Occipital lobe (tissue), 2 donors: Measurements from ENCODE around the gene BICDL2. TPM values are rescaled to one million over a fixed set of nuclear protein-coding genes. Genes with fewer than 3 reads are reported as not detected.
A peak's percentile ranks its signal among the peaks of the same experiment; 100 is the strongest.
"Not testable (repeated sequence)": the region's sequence is repeated elsewhere in the genome, so short reads cannot be mapped to it uniquely, and the experiment has no call there.

Experiments used
- DNase-seq: peaks from one replicate; lab custom pipeline; 2025; lab: John Stamatoyannopoulos, UW
- total RNA-seq: library from RNA; depleted of rRNA; stranded (reverse); fragments of >200 nt; gene quantifications from one replicate; pipeline ENCODE4 v1.2.3, GENCODE V29; 2014

Gene BICDL2
- total RNA-seq, 1 donor from 2014 or later = not detected

DNA sequence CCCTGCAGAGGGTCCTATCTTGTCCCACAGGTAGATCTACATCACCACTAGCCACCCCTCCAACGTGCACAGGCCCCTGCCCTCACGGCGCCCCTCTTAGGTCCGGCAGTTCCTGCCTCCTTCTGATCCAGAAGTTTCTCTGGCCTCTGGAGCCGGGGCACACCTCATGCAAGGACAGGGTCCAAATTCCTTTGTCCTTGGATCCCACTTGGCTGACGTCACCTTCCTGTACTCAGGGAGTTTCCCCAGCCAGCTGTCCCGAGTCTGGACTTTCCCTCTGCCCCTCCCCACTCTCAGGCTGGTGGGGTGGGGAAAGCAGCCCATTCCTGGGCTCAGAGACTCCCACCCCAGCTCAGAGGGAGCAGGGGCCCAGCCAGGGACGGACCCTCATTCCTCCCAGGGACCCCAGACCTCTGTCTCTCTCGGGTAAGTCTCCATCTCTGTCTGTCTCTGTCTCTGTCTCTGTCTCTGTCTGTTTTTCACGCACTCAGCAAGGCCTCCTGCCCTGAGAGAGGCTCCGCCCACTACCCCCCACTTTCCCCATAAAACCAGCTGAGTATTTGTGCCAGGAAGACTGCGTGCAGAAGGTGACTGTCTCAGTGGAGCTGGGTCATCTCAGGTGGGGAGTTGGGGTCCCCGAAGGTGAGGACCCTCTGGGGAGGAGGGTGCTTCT, 28.5 kb upstream of the BICDL2 start, which contains the start of gene IL32:
Gene IL32, plus strand, starts transcription at position 572 of the 673 bp plus-strand sequence. CDS start 172 bp downstream, outside the sequence.
- DNase-seq = no peak

DNA sequence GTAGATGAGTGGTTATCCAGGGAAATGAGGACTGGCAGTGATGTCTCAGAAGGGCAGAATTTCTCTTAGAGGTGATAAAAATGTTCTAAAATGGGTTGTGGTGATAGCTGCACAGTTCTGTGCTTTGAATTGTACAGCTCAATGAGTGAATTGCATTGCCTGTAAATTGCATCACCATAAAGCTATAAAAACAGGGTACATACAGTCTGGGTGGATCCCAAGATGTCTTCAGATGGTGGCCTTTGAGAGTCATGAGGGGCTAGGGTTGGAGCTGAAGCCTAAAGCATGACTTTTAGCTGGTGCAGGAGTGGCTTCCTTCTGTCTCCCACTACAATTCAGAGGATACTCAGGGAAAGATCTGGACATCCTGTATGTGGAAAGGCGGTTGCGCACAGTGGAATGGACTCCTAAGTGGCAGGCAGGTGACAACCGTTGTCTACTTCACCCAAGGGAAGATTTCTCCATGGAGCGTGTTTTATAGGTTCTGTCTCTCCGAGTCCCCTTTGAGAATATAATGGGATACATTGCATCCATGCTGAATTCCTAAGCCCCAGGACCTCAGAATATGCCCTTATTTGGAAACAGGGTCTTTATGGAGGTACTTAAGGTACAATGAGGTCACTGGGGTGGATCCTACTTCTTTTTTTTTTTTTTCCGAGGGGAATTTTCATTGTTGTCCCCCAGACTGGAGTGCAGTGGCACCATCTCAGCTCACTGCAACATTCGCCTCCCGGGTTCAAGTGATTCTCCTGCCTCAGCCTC, 27.1 kb upstream of the BICDL2 start:
- DNase-seq = no peak

DNA sequence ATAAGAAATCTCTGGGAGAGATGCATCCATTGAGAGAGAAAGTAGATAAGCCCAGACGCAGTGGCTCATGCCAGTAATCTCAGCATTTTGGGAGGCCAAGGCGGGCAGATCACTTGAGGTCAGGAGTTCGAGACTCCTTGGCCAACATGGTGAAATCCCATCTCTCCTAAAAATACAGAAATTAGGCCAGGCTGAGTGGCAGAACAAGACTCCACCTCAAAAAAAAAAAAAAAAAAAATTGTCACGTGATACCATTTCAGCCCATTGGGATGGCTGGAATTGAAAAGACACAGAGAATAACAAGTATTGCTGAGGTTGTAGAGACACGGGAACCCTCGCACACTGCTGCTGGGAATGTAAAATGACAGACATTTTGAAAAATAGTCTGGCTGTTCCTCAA, 25.8 kb upstream of the BICDL2 start:
- DNase-seq = no peak

DNA sequence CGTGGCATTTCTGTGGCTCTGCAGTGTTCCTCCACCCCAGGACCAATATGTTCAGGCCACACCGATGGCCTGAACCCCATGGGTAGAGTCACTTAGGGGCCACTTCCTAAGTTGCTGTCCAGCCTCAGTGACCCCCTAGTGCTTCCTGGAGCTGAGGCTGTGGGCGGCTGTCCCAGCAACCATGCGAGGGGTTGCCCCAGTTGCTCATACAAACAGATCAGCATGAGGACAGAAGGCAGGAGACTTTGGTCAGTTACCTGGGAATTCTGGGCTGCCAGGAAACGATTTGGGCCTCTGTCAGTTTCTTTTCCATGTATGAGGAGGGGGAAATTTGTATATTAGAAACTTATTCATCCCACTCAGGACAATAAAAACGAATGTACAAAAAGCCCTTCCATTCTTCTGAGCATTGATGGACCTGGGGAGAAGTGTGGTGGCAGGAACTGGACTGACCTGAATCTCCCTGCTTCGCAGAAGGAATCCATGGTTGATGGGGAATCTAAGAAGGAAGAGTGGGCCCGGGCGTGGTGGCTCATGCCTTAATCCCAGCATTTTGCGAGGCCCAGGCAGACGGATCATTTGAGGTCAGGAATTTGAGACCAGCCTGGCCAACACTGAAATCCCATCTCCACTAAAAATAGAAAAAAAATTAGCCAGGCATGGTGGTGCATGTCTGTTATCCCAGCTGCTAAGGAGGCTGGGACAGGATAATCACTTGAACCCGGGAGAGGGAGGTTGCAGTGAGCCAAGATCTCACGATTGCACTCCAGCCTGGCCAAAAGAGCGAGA, 23.8 kb upstream of the BICDL2 start:
- DNase-seq = no peak

GRCh38 chr16:3059723-3060242, 23.0 kb upstream of the BICDL2 start:
- no peak for DNase-seq

DNA sequence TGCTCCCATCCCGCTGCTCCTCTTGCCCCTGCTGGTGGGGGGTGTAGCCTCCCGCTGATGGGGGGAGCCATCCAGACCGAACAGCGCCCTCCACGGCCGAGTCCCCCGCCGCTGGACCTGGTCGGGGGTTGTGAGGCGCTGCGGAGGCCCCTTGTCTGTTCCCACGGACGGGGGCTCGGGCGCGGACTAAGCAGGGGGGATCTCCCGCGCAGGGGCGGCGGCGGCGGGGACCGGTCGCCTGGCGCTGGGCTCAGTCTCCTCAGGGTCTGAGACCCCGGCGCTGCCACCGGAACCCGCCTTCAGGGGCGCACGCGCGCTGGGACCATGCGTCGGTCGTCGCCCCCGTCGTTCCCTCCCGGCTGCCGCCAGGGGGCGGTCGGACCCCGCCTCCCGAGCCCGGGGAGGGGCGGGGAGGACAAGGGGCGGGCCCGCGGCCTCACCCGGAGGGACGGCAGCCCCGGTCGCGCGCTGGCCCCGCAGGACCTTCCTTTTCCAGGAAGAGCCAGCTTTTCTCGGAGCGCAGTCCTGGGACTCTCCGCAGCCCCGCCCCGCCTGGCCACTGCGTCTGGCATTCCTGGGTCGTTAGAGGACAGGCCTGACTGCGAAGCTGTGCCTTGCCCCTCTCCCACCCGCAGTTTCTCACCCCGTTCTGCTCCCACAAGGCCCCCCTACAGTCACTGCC, 22.4 kb upstream of the BICDL2 start:
- DNase-seq = peak; percentile 77

- DNase-seq = no peak
Observed at GRCh38 chr16:3058139-3059030, 21.6 kb upstream of the BICDL2 start.

GRCh38 chr16:3057181-3058138, 20.7 kb upstream of the BICDL2 start:
- DNase-seq = no peak

- DNase-seq = no peak
Observed at GRCh38 chr16:3056336-3057180, 19.8 kb upstream of the BICDL2 start.

- not testable (repeated sequence) for DNase-seq
Observed at GRCh38 chr16:3055734-3056115, 19.0 kb upstream of the BICDL2 start.

GRCh38 chr16:3054965-3055733, 18.4 kb upstream of the BICDL2 start:
- no peak for DNase-seq

DNA sequence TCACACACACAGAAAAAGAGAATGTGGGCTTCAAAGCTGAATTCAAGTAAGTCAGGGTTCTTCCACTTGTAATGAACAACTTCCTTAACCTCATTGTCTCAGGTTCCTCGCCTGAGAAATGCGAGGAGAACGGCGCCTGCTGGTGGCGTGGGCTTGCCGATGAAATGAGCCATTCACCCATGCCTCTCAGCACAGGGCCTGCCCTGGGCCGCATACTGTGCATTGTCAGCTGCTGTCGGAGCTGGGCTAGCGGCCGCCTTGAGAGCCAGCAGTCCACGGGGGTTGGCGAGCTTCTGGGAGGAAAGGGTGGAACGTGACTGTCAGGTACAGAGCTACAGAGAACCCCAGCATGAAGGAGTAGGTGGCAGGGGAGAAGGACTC, 16.6 kb upstream of the BICDL2 start:
- not testable (repeated sequence) for DNase-seq

DNA sequence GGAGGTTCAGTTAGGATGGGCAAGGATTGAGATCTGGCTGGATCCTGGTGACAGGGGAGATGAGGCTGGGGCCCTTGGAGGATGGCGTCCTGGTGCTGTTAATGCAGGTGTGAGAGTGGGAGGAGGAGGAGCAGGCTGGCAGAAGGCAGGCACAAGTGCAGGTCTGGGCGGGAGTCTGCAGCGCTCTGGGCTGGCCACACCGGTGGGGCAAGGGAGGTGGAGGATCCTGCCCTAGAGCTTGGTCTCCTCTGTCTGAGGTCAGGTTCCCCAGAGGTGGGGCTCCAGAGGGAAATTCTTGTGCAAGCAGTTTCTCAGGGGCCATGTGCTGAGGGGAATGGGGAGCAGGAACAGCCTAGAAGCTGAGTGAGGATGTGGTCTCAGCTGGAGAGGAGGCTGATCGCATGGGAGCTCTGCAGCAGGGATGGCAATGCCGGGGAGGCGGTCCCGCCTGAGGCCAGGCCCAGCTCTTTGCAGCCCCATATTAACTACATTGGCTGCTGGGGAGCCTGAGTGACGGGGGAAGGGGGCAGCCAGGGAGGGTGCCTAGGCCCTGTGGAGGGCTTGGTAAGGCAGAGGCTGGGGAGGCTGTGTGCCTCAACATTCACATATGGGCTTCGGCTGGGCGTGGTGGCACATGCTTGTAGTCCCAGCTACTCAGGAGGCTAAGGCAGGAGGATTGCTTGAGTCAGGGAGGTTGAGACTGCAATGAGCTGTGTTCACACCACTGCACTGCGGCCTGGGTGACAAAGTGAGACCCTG, 16.0 kb upstream of the BICDL2 start:
- DNase-seq = not testable (repeated sequence)

DNA sequence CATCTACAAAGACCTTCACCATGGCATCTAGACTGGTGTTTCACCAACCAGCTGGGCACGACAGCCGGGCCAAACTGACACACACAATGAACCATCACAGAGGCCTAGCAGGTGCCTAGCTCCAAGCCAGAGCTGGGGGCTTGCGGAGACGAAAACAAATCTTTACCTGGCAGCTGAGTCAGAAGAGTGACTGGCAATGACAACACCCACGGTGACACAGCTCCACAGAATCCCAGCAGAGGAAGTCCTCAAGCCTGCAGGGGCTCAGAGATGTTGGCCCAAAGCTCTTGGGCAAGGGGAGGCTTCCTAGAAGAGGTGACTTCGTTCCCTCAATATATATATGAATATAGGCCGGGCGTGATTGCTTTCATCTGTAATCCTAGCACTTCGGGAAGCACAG, 14.8 kb upstream of the BICDL2 start:
- DNase-seq = no peak

GRCh38 chr16:3051009-3051408, 14.3 kb upstream of the BICDL2 start:
- DNase-seq = no peak

DNA sequence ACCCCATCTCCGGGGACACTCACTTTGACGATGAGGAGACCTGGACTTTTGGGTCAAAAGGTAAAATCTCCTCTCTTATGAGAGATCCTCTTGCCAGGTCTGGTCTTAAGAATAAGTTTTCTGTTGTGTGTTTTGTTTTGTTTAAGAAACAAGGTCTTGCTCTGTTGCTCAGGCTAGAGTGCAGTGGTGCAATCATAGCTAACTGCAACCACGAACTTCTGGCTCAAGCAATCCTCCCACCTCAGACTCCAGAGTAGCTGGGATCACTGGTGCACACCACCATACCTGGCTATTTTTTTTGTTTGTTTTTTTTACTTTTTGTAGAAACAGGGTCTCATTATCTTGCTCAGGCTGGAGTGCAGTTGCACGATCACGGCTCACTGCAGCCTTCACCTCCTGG, 13.7 kb upstream of the BICDL2 start:
- no peak for DNase-seq
